NCI-H524 treated with DMSO at 0.1 percent for 48 hours (cell line): ENCODE results near the gene WNT1.

Experiments
- DNase-seq: peaks from one replicate; lab custom pipeline; 2025; lab: John Stamatoyannopoulos, UW

The WNT1 gene

DNA sequence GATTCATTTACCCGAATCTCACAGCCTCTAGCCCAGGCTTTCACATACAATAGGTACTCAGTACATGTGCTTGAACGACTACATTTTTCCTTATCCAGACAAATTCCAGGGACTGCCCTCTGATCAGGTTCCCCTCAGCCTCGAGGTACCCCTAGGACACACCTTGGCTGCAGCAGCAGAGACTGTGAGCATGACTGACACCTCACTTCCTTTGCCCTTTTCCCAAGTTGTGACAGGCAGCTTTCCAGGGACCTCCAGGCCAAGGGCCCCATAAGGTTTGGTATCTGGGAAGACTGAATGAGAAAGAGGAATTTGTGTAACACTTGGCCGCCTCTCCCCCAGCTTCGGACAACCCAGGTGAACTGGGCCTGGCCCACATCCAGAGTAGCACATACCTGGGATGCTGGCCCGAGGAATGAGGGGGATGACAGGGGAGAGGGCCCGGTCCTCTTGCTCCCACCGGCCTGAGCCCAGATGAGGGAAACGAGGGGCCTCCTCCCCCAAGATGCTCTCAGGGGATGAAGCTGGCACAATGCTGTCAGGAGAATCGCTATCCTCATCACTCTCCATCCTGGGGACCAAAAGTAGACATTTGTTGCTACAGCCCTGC, 50.6 kb downstream of the WNT1 start:
- no peak for DNase-seq

DNA sequence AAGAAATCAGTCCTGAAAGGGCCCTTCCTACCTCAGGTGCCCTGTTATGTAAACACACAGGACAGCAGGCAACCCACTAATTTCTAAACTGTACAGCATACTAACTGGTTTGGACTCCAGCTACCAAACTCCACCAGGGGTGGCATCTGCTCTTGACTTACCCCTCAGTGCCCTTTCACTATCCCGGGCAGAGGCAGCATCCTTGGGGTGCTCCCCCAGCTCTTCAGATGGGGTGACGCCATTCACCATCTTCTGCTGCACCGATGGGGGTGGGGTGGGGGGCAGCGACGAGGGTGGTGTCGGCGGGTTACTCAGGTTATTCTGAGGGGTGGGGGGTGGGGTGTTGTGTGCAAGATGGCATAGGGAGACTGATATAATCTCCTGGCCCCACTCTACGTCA, 52.0 kb downstream of the WNT1 start:
- no peak for DNase-seq

DNA sequence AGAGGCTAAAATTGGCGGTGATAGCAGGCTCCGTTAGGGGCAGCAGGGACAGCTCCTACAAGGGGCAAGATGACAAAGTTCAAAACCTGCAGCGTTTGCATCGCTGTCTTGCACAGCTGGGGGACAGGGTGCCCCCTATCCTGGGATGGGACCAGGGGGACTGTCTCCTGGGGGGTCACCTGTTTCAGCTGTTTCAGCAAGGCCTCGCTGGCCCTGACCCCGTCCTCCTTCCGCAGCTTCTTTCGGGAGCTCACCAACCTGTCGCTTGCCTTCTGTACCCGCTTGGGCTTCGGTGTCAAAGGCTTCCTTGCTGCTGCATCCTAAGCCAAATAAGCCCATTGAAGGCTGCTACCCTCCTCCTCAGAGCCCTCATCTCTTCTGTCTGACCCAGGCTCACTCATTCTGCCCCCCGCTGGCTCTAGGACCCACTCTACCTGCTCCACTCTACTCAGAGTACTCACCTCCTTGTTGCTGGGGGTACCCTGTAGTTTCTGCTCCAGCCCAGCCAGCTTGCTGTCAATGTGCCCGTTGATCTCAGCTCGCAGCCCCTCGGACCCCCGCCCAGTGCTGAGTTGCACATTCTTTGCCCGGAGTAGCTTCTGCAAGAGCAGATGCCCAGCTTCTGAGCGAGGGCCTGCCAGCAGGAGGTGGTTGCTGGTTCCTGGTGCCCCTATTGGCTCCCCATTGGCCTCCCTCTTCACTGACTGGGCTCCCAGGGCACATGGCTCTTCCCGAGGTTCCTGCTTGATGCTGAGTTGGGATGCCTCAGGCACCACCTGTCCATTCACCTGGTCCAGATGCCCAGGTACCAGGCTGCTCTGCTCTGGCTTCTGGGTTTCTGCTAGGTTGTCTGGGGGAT, 52.8 kb downstream of the WNT1 start:
- no peak for DNase-seq

DNA sequence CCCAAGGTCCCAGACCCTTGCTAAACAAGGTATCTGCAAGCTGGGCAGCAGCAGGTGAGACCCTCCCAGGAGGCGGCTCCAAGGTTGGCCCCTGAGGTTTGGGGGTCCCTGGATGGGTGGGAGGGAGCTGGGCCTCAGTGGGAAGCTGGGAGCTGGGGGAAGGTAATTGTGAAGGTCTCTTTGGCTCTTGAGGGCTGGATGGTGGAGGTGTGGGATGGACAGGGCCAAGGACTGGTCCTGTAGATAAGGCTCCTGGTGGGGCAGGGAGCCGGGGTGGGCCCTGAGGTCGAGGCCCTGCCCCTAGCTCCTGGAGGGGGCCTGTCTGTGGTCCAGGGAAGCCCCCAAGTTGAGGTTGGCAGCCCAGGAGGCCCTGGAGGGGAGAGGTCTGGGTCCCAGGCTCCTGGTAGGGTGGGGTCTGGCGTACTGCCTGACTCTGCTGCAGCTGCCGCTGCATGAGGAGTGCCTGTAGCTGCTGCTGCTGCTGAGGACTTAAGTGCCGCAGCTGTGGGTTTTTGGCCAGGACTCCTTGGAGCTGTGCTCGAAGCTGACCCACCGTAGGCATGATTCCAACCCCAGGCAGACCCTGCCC, 53.5 kb downstream of the WNT1 start:
- DNase-seq: no peak
